HepG2 (cell line): ENCODE data around the gene PCGF3. TPM values are rescaled to one million over a fixed set of nuclear protein-coding genes. Genes with fewer than 3 reads are reported as not detected.

Source experiments
- ATAC-seq: fragments of 200-7000 bp; cut with Tn5 transposase; 3 replicates; pipeline ENCODE4 v1.9.1; 2020; ENCODE audit warnings: mild to moderate bottlenecking, moderate library complexity
- BruUV-seq: library from RNA; stranded (reverse); fragments of 400-500 nt; replicated peaks from 2 replicates; lab custom pipeline; 2021; lab: Mats Ljungman, UMichigan
- CTCF ChIA-PET: fragments of 300-600 bp; formaldehyde crosslinking; extraction: SDS; loops from one replicate; lab custom pipeline; 2021; ENCODE audit warnings: low total read pairs, inconsistent platforms, low intra/inter-chr PET ratio; lab: Yijun Ruan, JAX
- POLR2A ChIA-PET: fragments of 350-600 bp; sonication (Branson Sonifier 250); formaldehyde crosslinking; loops from one replicate; lab custom pipeline; 2020; ENCODE audit warnings: antibody characterized with exemption, inconsistent platforms; lab: Yijun Ruan, JAX
- DNase-seq: peaks from one replicate; pipeline ENCODE4 v3.0.0-alpha.2; 2015; ENCODE audit warnings: low spot score
- FAIRE-seq: peaks from 3 replicates; lab custom pipeline; 2011; peaks lifted over from hg19 to GRCh38; lab: Jason Lieb, UNC
- H2AFZ ChIP-seq: one replicate; pipeline ENCODE4 v1.6.1; 2011; ENCODE audit warnings: low read length, inconsistent platforms
- H3K27ac ChIP-seq: fragments of 300-600 bp; 3 replicates; pipeline ENCODE4 v1.8.0; 2011; ENCODE audit warnings: mixed run types, mild to moderate bottlenecking, mixed read lengths, low read length, inconsistent platforms; ENCODE audit not compliant: insufficient read depth; ENCODE audit errors: extremely low read length
- H3K27me3 ChIP-seq, 2 experiments: fragments of 200-600 bp in 1 of 2; 2 replicates in 1 of 2; 3 replicates in 1 of 2; pipeline versions ENCODE4 v1.6.0 to v1.8.0; 2011; ENCODE audit warnings: low read length in 2 of 2, mild to moderate bottlenecking in 2 of 2, moderate library complexity in 2 of 2, inconsistent platforms in 1 of 2; ENCODE audit not compliant: insufficient read depth in 2 of 2, control insufficient read depth in 1 of 2
- H3K36me3 ChIP-seq, 2 experiments: fragments of 200-600 bp in 1 of 2; replicated peaks in 1 of 2; 2 replicates in 1 of 2; 3 replicates in 1 of 2; pipeline versions ENCODE4 v1.5.1 to v1.8.0; 2011; ENCODE audit warnings: low read length in 2 of 2, inconsistent platforms in 1 of 2; ENCODE audit not compliant: insufficient read depth in 2 of 2, control insufficient read depth in 1 of 2
- H3K4me1 ChIP-seq: 2 replicates; pipeline ENCODE4 v1.5.1; 2012; ENCODE audit warnings: low read length, inconsistent platforms; ENCODE audit not compliant: insufficient read depth
- H3K4me2 ChIP-seq: 2 replicates; pipeline ENCODE4 v1.6.0; 2011; ENCODE audit warnings: low read depth, low read length, inconsistent platforms
- H3K4me3 ChIP-seq, 3 experiments: fragments of 200-600 bp in 1 of 3; sonication (generic), shearing (Covaris generic) in 1 of 3; replicated peaks in 1 of 3; 2 replicates each; pipeline ENCODE4 v1.5.1; 2011 to 2016; ENCODE audit warnings: low read length in 3 of 3, inconsistent platforms in 2 of 3, low read depth in 2 of 3, mild to moderate bottlenecking in 2 of 3, control low read depth in 1 of 3, mixed read lengths in 1 of 3; ENCODE audit not compliant: insufficient read depth in 1 of 3
- H3K79me2 ChIP-seq: one replicate; pipeline ENCODE4 v1.6.1; 2011; ENCODE audit warnings: low read length, inconsistent platforms; ENCODE audit not compliant: insufficient read depth
- H3K9ac ChIP-seq: 2 replicates; pipeline ENCODE4 v1.6.0; 2011; ENCODE audit warnings: mild to moderate bottlenecking, low read depth, low read length, inconsistent platforms; ENCODE audit not compliant: insufficient read depth
- H3K9me3 ChIP-seq: 2 replicates; pipeline ENCODE4 v1.5.1; 2012; ENCODE audit warnings: mild to moderate bottlenecking, low read length
- H4K20me1 ChIP-seq: 2 replicates; pipeline ENCODE4 v1.6.0; 2011; ENCODE audit warnings: inconsistent platforms, mild to moderate bottlenecking, low read length, moderate library complexity; ENCODE audit not compliant: insufficient read depth
- GABPA ChIP-seq, 2 experiments: IDR thresholded peaks; 2 replicates each; pipeline ENCODE4 v1.6.1; 2011 to 2016; ENCODE audit warnings: low read depth in 2 of 2, low read length in 1 of 2, missing biosample characterization in 1 of 2, missing genetic modification characterization in 1 of 2
- HNRNPLL ChIP-seq: fragments of 200-400 bp; formaldehyde crosslinking; IDR thresholded peaks from 2 replicates; pipeline ENCODE4 v1.6.1; 2017; ENCODE audit warnings: mild to moderate bottlenecking, low read depth, low read length; ENCODE audit not compliant: poor library complexity, severe bottlenecking
- MIER2 ChIP-seq: IDR thresholded peaks from 2 replicates; pipeline ENCODE4 v1.6.1; 2016; ENCODE audit warnings: missing biosample characterization, missing genetic modification reagents
- NONO ChIP-seq, 2 experiments: fragments of 450-650 bp in 1 of 2; sonication (generic) in 1 of 2; formaldehyde crosslinking in 1 of 2; IDR thresholded peaks in 1 of 2; conservative IDR thresholded peaks in 1 of 2; 2 replicates each; pipeline versions ENCODE4 v1.6.1 to v1.8.0; 2017 to 2022; ENCODE audit warnings: mild to moderate bottlenecking in 1 of 2, missing genetic modification reagents in 1 of 2, moderate library complexity in 1 of 2
- NR2C2 ChIP-seq: sonication (generic); formaldehyde crosslinking; IDR thresholded peaks from 2 replicates; pipeline ENCODE4 v1.4.0; 2020; ENCODE audit warnings: missing genetic modification reagents, mild to moderate bottlenecking, moderate library complexity, borderline replicate concordance
- NR2F6 ChIP-seq, 2 experiments: IDR thresholded peaks; 2 replicates each; pipeline ENCODE4 v1.6.1; 2016; ENCODE audit warnings: antibody characterized with exemption in 1 of 2, mild to moderate bottlenecking in 1 of 2
- RARA ChIP-seq: IDR thresholded peaks from 2 replicates; pipeline ENCODE4 v1.6.1; 2016; ENCODE audit warnings: missing genetic modification reagents, missing compliant biosample characterization
- STAG1 ChIP-seq: sonication (generic); formaldehyde crosslinking; IDR thresholded peaks from 2 replicates; pipeline ENCODE4 v1.4.0; 2020; ENCODE audit warnings: missing genetic modification reagents
- TCF7 ChIP-seq: sonication (generic); IDR thresholded peaks from 2 replicates; pipeline ENCODE4 v1.6.1; 2016; ENCODE audit warnings: antibody characterized with exemption, low read depth
- ZNF260 ChIP-seq: sonication (generic); formaldehyde crosslinking; IDR thresholded peaks from 2 replicates; pipeline ENCODE4 v1.4.0; 2020; ENCODE audit warnings: missing genetic modification reagents, low read depth, mild to moderate bottlenecking, borderline replicate concordance
- ZNF337 ChIP-seq: sonication (generic); formaldehyde crosslinking; IDR thresholded peaks from 2 replicates; pipeline ENCODE4 v1.5.1; 2020; ENCODE audit warnings: missing genetic modification reagents, low read depth, mild to moderate bottlenecking, borderline replicate concordance
- ZNF577 ChIP-seq: sonication (generic); formaldehyde crosslinking; IDR thresholded peaks from 2 replicates; pipeline ENCODE4 v1.4.0; 2020; ENCODE audit warnings: mild to moderate bottlenecking, low read depth, missing genetic modification reagents, borderline replicate concordance
- ZNF790 ChIP-seq: sonication (generic); formaldehyde crosslinking; IDR thresholded peaks from 2 replicates; pipeline ENCODE4 v1.8.0; 2022; ENCODE audit warnings: missing genetic modification reagents, mild to moderate bottlenecking, borderline replicate concordance
- ZNF850 ChIP-seq: sonication (generic); formaldehyde crosslinking; conservative IDR thresholded peaks from 2 replicates; pipeline ENCODE4 v1.9.0; 2021; ENCODE audit warnings: mild to moderate bottlenecking, missing genetic modification reagents
- WGBS: methylation state at CpG from one replicate; pipeline ENCODE4 v1.1.6; 2017; ENCODE audit warnings: low lambda C conversion rate; 5-methylcytosine and 5-hydroxymethylcytosine counted together
- in situ Hi-C: cut with HindIII; loops from 2 replicates; pipeline ENCODE4 v1.10.0; 2017; ENCODE audit warnings: low pct_unique_long_range_greater_than_20kb; ENCODE audit not compliant: extremely low pct_ligation_motif_present
- intact Hi-C: fragments of 100-400 bp; cut with micrococcal nuclease; formaldehyde crosslinking; loops from one replicate; pipeline ENCODE4 v1.10.0; 2022; ENCODE audit not compliant: unreplicated experiment
- polyA plus RNA-seq, 8 experiments: library from polyadenylated mRNA; depleted of rRNA in 3 of 8; stranded (reverse) in 7 of 8; unstranded in 1 of 8; fragments of >200 nt; fragmentation: Illumina TruSeq in 4 of 8; extraction: Trizol in 4 of 8; gene quantifications; 2 replicates each; pipeline versions ENCODE4 v1.2.1 to v1.2.3, GENCODE V29; 2011 to 2016; ENCODE audit warnings: low read depth in 4 of 8, missing spikeins in 1 of 8, mixed read lengths in 1 of 8; ENCODE audit not compliant: insufficient read depth in 1 of 8
- total RNA-seq, 5 experiments: library from RNA; depleted of rRNA; stranded (reverse); fragments of >200 nt; fragmentation: Illumina TruSeq; extraction: Trizol; gene quantifications; 2 replicates each; pipeline ENCODE4 v1.2.3, GENCODE V29; 2016; ENCODE audit warnings: low read depth in 1 of 5
- TF ChIP-seq, protein P1 (sequence below): sonication (generic); formaldehyde crosslinking; IDR thresholded peaks from 2 replicates; pipeline ENCODE4 v1.4.0; 2020; ENCODE audit warnings: missing genetic modification reagents
- TF ChIP-seq, protein P2 (sequence below): sonication (generic); formaldehyde crosslinking; IDR thresholded peaks from 2 replicates; pipeline ENCODE4 v1.4.0; 2020; ENCODE audit warnings: missing genetic modification reagents, mild to moderate bottlenecking, borderline replicate concordance

The PCGF3 gene
- total and polyA plus RNA-seq, 2 of the 13 experiments (the other 11 are each of a cell fraction or from before 2014, with no cell fraction given), result 28.6 to 66.2 TPM

DNA sequence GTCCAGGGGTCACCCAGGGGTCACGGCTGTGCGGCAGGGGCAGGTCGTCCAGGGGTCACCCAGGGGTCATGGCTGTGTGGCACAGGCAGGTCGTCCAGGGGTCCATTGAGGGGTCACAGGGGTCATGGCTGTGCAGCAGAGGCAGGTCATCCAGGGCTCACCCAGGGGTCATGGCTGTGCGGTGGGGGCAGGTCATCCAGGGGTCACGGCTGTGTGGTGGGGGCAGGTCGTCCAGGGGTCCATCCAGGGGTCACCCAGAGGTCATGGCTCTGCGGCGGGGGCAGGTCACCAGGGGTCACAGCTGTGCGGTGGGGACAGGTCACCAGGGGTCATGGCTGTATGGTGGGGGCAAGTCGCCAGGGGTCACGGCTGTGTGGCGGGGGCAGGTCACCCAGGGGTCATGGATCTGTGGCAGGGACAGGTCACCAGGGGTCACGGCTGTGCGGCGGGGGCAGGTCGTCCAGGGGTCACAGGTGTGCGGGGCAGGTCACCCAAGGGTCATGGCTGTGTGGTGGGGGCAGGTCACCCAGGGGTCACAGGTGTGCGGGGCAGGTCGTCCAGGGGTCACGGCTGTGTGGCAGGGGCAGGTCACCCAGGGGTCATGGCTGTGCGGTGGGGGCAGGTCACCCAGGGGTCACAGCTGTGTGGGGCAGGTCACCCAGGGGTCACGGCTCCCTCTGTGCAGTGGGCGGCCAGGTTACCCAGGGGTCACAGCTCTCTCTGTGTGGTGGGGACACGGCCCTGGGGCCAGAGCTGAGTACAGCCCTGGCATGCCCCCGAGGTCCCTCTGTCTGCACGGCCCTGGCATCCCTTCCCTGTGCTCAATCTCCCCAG, 47.6 kb upstream of the PCGF3 start (continued):
- TF ChIP-seq ZNF337 (CRISPR knock-in tag) (no peak), GABPA (IDR thresholded peaks at IDR 0.05; ENCODE audit: low read depth, low read length) (no peak), GABPA (CRISPR knock-in tag; IDR thresholded peaks at IDR 0.05; ENCODE audit: low read depth) (no peak), HNRNPLL (no peak), NR2F6 (IDR thresholded peaks at IDR 0.05) (peak; percentile 54), NR2F6 (CRISPR knock-in tag; IDR thresholded peaks at IDR 0.05) (peak; percentile 48; the same call in 1 of the 2 replicates), STAG1 (CRISPR knock-in tag) (no peak), NR2C2 (peak; percentile 19), ZNF790 (CRISPR knock-in tag) (no peak), RARA (CRISPR knock-in tag) (peak; percentile 77)

DNA sequence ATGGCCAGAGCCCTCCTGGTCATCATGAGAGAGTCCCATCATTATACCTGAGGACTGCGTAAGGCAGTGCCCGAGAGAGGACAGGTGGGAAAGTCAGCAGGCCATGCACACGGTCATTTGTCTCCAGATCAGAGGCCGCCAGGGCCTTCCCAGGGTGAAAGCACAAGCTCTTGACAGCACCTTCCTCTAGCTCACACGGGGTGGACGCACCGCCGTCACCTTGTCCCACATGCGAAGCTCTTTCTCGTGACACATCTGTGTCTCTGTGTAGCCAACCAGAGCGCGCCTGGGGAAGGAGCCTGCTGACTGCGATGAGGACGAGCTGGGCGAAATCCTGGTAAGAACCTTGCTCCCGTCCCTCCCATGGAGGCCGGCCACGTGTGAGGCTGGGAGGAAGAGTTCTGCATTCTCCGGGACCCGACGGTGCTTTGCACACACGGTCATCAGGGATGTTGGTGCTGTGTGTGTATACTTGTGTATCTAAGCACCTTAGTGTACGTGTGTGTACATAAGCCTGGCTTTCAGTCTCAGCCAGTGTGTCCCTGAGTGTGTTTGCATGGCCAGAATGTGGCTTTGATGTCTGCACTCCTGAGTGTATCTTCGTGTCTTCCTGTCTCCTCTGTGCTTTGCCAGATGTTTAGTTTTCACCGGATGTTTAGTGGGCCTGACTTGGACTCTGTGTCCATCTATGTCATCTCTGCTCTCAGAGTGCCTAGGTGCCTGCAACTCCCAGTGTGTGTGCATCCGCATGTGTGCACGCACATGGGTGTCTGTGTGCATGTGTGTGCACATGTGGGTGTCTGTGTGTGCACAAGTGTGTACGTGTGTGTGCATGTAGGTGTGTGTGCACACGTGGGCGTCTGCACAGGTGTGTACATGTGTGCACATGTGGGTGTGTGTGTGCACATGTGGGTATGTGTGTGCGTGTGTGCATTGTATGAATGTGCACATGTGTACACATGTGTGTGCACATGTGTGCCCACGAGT, 46.7 kb upstream of the PCGF3 start:
- intact Hi-C loops (no loop called here), in situ Hi-C loops (no loop called here)
- H2AFZ ChIP-seq, result no peak overlapping the region
- H3K4me3 ChIP-seq, result no peak overlapping the region
- FAIRE-seq (no peak), ATAC-seq (peak; percentile 40), DNase-seq (peak; percentile 77)
- 51% methylated on average over 26 of the region's 32 CpGs for WGBS
- BruUV-seq, result no TSS peak
- peaks cover 65% of the 10 kb centered on the region for H3K4me1 ChIP-seq
- no peaks in the 10 kb centered on the region for H3K36me3 ChIP-seq
- no peaks in the 10 kb centered on the region for H3K79me2 ChIP-seq
- POLR2A ChIA-PET, result no interaction called here
- CTCF ChIA-PET, result no interaction called here
- H3K27ac ChIP-seq, result no peak overlapping the region
- 0 out of 2 replicates have a peak overlapping the region, but pooled peaks have one; percentile 18 for H3K4me2 ChIP-seq
- no peak overlapping the region for H3K9ac ChIP-seq
- H4K20me1 ChIP-seq, result no peaks in the 10 kb centered on the region
- H3K27me3 ChIP-seq, result peaks cover 5 to 13% of the 10 kb centered on the region in 2 experiments; a peak in 4 of 5 replicates
- no peaks in the 10 kb centered on the region for H3K9me3 ChIP-seq
- no peak for TF ChIP-seq ZNF577
- TF ChIP-seq ZNF850 (CRISPR knock-in tag), result no peak
- TF ChIP-seq NONO (IDR thresholded peaks at IDR 0.05), result no peak
- no peak; the same call in 1 of the 2 replicates for TF ChIP-seq NONO (CRISPR knock-in tag; conservative IDR thresholded peaks at IDR 0.05)
- TF ChIP-seq, protein P1, sequence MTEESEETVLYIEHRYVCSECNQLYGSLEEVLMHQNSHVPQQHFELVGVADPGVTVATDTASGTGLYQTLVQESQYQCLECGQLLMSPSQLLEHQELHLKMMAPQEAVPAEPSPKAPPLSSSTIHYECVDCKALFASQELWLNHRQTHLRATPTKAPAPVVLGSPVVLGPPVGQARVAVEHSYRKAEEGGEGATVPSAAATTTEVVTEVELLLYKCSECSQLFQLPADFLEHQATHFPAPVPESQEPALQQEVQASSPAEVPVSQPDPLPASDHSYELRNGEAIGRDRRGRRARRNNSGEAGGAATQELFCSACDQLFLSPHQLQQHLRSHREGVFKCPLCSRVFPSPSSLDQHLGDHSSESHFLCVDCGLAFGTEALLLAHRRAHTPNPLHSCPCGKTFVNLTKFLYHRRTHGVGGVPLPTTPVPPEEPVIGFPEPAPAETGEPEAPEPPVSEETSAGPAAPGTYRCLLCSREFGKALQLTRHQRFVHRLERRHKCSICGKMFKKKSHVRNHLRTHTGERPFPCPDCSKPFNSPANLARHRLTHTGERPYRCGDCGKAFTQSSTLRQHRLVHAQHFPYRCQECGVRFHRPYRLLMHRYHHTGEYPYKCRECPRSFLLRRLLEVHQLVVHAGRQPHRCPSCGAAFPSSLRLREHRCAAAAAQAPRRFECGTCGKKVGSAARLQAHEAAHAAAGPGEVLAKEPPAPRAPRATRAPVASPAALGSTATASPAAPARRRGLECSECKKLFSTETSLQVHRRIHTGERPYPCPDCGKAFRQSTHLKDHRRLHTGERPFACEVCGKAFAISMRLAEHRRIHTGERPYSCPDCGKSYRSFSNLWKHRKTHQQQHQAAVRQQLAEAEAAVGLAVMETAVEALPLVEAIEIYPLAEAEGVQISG (CRISPR knock-in tag), result peak; percentile 55; the same call in 1 of the 2 replicates
- TF ChIP-seq, protein P2, sequence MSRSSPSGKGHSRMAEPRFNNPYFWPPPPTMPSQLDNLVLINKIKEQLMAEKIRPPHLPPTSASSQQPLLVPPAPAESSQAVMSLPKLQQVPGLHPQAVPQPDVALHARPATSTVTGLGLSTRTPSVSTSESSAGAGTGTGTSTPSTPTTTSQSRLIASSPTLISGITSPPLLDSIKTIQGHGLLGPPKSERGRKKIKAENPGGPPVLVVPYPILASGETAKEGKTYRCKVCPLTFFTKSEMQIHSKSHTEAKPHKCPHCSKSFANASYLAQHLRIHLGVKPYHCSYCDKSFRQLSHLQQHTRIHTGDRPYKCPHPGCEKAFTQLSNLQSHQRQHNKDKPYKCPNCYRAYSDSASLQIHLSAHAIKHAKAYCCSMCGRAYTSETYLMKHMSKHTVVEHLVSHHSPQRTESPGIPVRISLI (CRISPR knock-in tag), result no peak
- no peak for TF ChIP-seq MIER2 (CRISPR knock-in tag)
- no peak for TF ChIP-seq ZNF260 (CRISPR knock-in tag)
- TF ChIP-seq TCF7, result peak; percentile 90
